Endothelial cell of umbilical vein (primary cell): ENCODE results near the gene OR4E1. TPM values are rescaled to one million over a fixed set of nuclear protein-coding genes. Genes with fewer than 3 reads are reported as not detected.

Experiments
- BruUV-seq: library from RNA; stranded (reverse); fragments of 400-500 nt; replicated peaks from 2 replicates; lab custom pipeline; 2021; lab: Mats Ljungman, UMichigan
- CTCF ChIA-PET: fragments of 300-600, 350-600 bp; sonication (Branson Sonifier 250); formaldehyde crosslinking; loops from one replicate; lab custom pipeline; 2021; ENCODE audit warnings: antibody characterized with exemption, inconsistent platforms; lab: Charles Lee
- POLR2A ChIA-PET: fragments of 300-600, 350-600 bp; sonication (Branson Sonifier 250); formaldehyde crosslinking; loops from one replicate; lab custom pipeline; 2021; ENCODE audit warnings: antibody characterized with exemption, inconsistent platforms; lab: Charles Lee
- DNase-seq: peaks from one replicate; pipeline ENCODE4 v3.0.0-alpha.2; 2011; ENCODE audit warnings: low read depth, low spot score
- FAIRE-seq: peaks from 2 replicates; lab custom pipeline; 2011; peaks lifted over from hg19 to GRCh38; lab: Jason Lieb, UNC
- H2AFZ ChIP-seq: 2 replicates; pipeline ENCODE4 v1.6.0; 2012; ENCODE audit warnings: low read depth, low read length, control low read depth, inconsistent platforms
- H3K27ac ChIP-seq: 2 replicates; pipeline ENCODE4 v1.5.1; 2011; ENCODE audit warnings: low read depth, mild to moderate bottlenecking, control low read depth, low read length, moderate library complexity; ENCODE audit not compliant: insufficient read depth
- H3K27me3 ChIP-seq, 2 experiments: 2 replicates each; pipeline versions ENCODE4 v1.6.0 to v1.6.1; 2011; ENCODE audit warnings: low read length in 2 of 2, mixed read lengths in 1 of 2; ENCODE audit not compliant: control insufficient read depth in 2 of 2, insufficient read depth in 2 of 2
- H3K36me3 ChIP-seq, 2 experiments: 2 replicates in 1 of 2; 3 replicates in 1 of 2; pipeline ENCODE4 v1.5.1; 2011; ENCODE audit warnings: low read length in 2 of 2, mild to moderate bottlenecking in 1 of 2, moderate library complexity in 1 of 2; ENCODE audit not compliant: control insufficient read depth in 2 of 2, insufficient read depth in 2 of 2; ENCODE audit errors: extremely low read depth in 1 of 2
- H3K4me1 ChIP-seq: 3 replicates; pipeline ENCODE4 v1.5.1; 2011; ENCODE audit warnings: mild to moderate bottlenecking, low read length; ENCODE audit not compliant: control insufficient read depth, insufficient read depth; ENCODE audit errors: extremely low read depth
- H3K4me2 ChIP-seq: 2 replicates; pipeline ENCODE4 v1.6.1; 2011; ENCODE audit warnings: low read length, control low read depth, mixed read lengths; ENCODE audit not compliant: insufficient read depth
- H3K4me3 ChIP-seq, 3 experiments: fragments of 200-600 bp in 1 of 3; sonication (generic), shearing (Covaris generic) in 1 of 3; replicated peaks in 1 of 3; 2 replicates each; pipeline ENCODE4 v1.5.1; 2011 to 2016; ENCODE audit warnings: control low read depth in 3 of 3, low read length in 3 of 3, mild to moderate bottlenecking in 2 of 3, inconsistent platforms in 1 of 3, low read depth in 1 of 3, moderate library complexity in 1 of 3; ENCODE audit not compliant: insufficient read depth in 1 of 3
- H3K79me2 ChIP-seq: 2 replicates; pipeline ENCODE4 v1.6.0; 2012; ENCODE audit warnings: low read length, inconsistent platforms; ENCODE audit not compliant: control insufficient read depth, insufficient read depth
- H3K9ac ChIP-seq: replicated peaks from 2 replicates; pipeline ENCODE3; 2011; ENCODE audit warnings: low read length, control low read depth; ENCODE audit not compliant: insufficient read depth; ENCODE audit errors: extremely low read depth
- H3K9me1 ChIP-seq: replicated peaks from 3 replicates; pipeline ENCODE4 v1.6.0; 2011; ENCODE audit warnings: mild to moderate bottlenecking, low read length; ENCODE audit not compliant: control insufficient read depth, insufficient read depth; ENCODE audit errors: extremely low read depth
- H3K9me3 ChIP-seq: replicated peaks from 2 replicates; pipeline ENCODE4 v1.5.1; 2012; ENCODE audit warnings: low read length, inconsistent platforms; ENCODE audit not compliant: control insufficient read depth, insufficient read depth
- H4K20me1 ChIP-seq: replicated peaks from 2 replicates; pipeline ENCODE3; 2011; ENCODE audit warnings: mild to moderate bottlenecking, low read length; ENCODE audit not compliant: control insufficient read depth, insufficient read depth; ENCODE audit errors: extremely low read depth
- EZH2 ChIP-seq: IDR thresholded peaks from 2 replicates; pipeline ENCODE4 v1.6.1; 2012; ENCODE audit warnings: borderline replicate concordance, low read depth, mild to moderate bottlenecking, moderate library complexity, low read length, inconsistent platforms; ENCODE audit not compliant: severe bottlenecking
- FOS ChIP-seq: IDR thresholded peaks from 2 replicates; pipeline ENCODE4 v1.6.1; 2011; ENCODE audit warnings: mild to moderate bottlenecking, low read length, moderate library complexity, borderline replicate concordance; ENCODE audit not compliant: insufficient read depth
- GATA2 ChIP-seq: IDR thresholded peaks from 2 replicates; pipeline ENCODE4 v1.7.0; 2011; ENCODE audit warnings: low read depth, mild to moderate bottlenecking, moderate library complexity, mixed read lengths, low read length; ENCODE audit not compliant: insufficient read length, insufficient read depth
- JUN ChIP-seq: IDR thresholded peaks from 2 replicates; pipeline ENCODE4 v1.6.1; 2011; ENCODE audit warnings: borderline replicate concordance, low read depth; ENCODE audit not compliant: insufficient read length, insufficient read depth
- MYC ChIP-seq: IDR thresholded peaks from one replicate; pipeline ENCODE4 v1.6.1; 2011; ENCODE audit warnings: mild to moderate bottlenecking, low read depth, low read length
- POLR2A ChIP-seq: IDR thresholded peaks from 2 replicates; pipeline ENCODE4 v1.6.1; 2012; ENCODE audit warnings: low read depth, mild to moderate bottlenecking, control low read depth, low read length
- POLR2AphosphoS5 ChIP-seq: IDR thresholded peaks from 2 replicates; pipeline ENCODE4 v1.6.1; 2012; ENCODE audit warnings: low read depth, mild to moderate bottlenecking, control low read depth, low read length, moderate library complexity; ENCODE audit not compliant: insufficient read depth
- dilution Hi-C: fragments of 300-500 bp; cut with MboI; formaldehyde crosslinking; loops from one replicate; pipeline ENCODE4 v1.15.0; 2019; ENCODE audit warnings: low sequenced_read_pairs; ENCODE audit not compliant: extremely low pct_ligation_motif_present
- intact Hi-C: fragments of 100-400 bp; cut with micrococcal nuclease; formaldehyde crosslinking; loops from one replicate; pipeline ENCODE4 v1.10.0; 2022
- polyA plus RNA-seq, 4 experiments: library from polyadenylated mRNA; depleted of rRNA in 3 of 4; stranded (reverse) in 3 of 4; unstranded in 1 of 4; fragments of >200 nt; gene quantifications; 2 replicates each; pipeline versions ENCODE4 v1.2.1 to v1.2.3, GENCODE V29; 2011 to 2012; ENCODE audit warnings: missing spikeins in 1 of 4
- total RNA-seq: library from RNA; stranded (reverse); gene quantifications from 2 replicates; pipeline ENCODE4 v1.2.3, GENCODE V29; 2021
- TF ChIP-seq, protein P1 (sequence below), 2 donors: IDR thresholded peaks; 1 replicate in 1 of 2; 2 replicates in 1 of 2; pipeline ENCODE4 v1.5.1; 2011; ENCODE audit warnings: low read length in 2 of 2, mild to moderate bottlenecking in 2 of 2, moderate library complexity in 2 of 2, control low read depth in 1 of 2, inconsistent platforms in 1 of 2, low read depth in 1 of 2; ENCODE audit not compliant: insufficient read depth in 1 of 2; ENCODE audit errors: extremely low read depth in 1 of 2
- TF ChIP-seq, protein P2 (sequence below): IDR thresholded peaks from 2 replicates; pipeline ENCODE4 v1.6.1; 2011; ENCODE audit not compliant: insufficient read depth, insufficient read length

OR4E1 gene
- total and polyA plus RNA-seq, 2 donors (not counting 3 experiments of a cell fraction or from before 2014, with no cell fraction given) = not detected

DNA sequence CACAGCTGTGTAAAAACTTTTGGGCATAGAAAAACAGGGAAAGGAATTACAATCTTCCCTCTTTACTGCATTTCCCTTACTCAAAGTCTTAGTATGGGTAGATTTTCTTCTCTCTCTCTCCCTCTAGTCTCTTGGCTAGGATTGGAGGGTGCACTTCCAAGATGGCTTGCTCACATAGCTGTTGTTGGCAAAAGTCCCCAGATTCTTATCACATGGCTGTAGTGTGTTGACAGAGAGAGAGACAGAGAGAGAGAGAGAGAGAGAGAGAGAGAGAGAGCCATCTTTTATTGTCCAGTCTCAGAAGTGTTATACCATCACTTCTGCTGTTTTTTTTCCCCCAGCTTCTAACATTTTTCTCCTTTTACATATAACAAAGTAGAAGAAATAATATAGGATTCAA lies 26.2 kb downstream of the OR4E1 start:
- dilution Hi-C loops = no loop called here
- TF ChIP-seq EZH2 = no peak
- CTCF ChIA-PET = interaction anchor here (0.6 kb wide), 1 partner anchor 464 kb away, joined by 3 read pairs; no protein-coding TSS in a partner anchor
- DNase-seq (peak; percentile 35), FAIRE-seq (no peak)
- H3K79me2 ChIP-seq = no peaks in the 10 kb centered on the region
- H3K9me3 ChIP-seq = no peaks in the 10 kb centered on the region
- H3K36me3 ChIP-seq = no peaks in the 10 kb centered on the region
- H3K9me1 ChIP-seq = no peaks in the 10 kb centered on the region
- no peak overlapping the region for H3K27ac ChIP-seq
- H2AFZ ChIP-seq = no peak overlapping the region
- BruUV-seq = no TSS peak
- H3K27me3 ChIP-seq = no peaks in the 10 kb centered on the region
- POLR2A ChIA-PET = no interaction called here
- H3K4me1 ChIP-seq = peaks cover 3% of the 10 kb centered on the region
- H3K4me2 ChIP-seq = no peak overlapping the region
- intact Hi-C loops = loop anchor here (10.0 kb wide), 1 partner anchor 67 kb away; no protein-coding TSS in a partner anchor
- H4K20me1 ChIP-seq = no peaks in the 10 kb centered on the region
- H3K9ac ChIP-seq = no peak overlapping the region
- no peak overlapping the region for H3K4me3 ChIP-seq

DNA sequence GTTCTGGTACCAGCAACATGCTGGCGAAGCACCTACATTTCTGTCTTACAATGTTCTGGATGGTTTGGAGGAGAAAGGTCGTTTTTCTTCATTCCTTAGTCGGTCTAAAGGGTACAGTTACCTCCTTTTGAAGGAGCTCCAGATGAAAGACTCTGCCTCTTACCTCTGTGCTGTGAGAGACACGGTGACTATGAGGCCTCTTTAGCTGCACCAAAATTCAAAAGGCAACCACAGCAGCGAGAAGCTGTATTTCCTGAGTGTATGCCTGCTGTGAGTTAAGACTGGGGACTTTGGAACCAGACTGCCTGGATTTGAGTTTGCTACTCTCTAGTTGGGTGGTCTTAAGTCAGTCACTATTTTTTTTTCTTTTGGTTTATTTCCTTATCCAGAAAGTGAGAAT lies 30.2 kb downstream of the OR4E1 start:
- FAIRE-seq (no peak), DNase-seq (no peak)
- H2AFZ ChIP-seq = no peak overlapping the region
- no peaks in the 10 kb centered on the region for H3K4me1 ChIP-seq
- ChIA-PET POLR2A (no interaction called here), CTCF (no interaction called here)
- no peaks in the 10 kb centered on the region for H3K79me2 ChIP-seq
- H3K9me3 ChIP-seq = no peaks in the 10 kb centered on the region
- no peaks in the 10 kb centered on the region for H4K20me1 ChIP-seq
- no peaks in the 10 kb centered on the region for H3K9me1 ChIP-seq
- no TSS peak for BruUV-seq
- H3K27me3 ChIP-seq = no peaks in the 10 kb centered on the region
- H3K4me2 ChIP-seq = no peak overlapping the region
- dilution Hi-C loops (no loop called here), intact Hi-C loops (loop anchor here (10.0 kb wide), 1 partner anchor 71 kb away; no protein-coding TSS in a partner anchor)
- H3K27ac ChIP-seq = no peak overlapping the region
- no peaks in the 10 kb centered on the region for H3K36me3 ChIP-seq
- no peak overlapping the region for H3K9ac ChIP-seq
- TF ChIP-seq POLR2A (no peak), FOS (no peak), MYC (no peak), JUN (no peak), GATA2 (no peak), EZH2 (no peak), POLR2AphosphoS5 (no peak)
- TF ChIP-seq, protein P1, sequence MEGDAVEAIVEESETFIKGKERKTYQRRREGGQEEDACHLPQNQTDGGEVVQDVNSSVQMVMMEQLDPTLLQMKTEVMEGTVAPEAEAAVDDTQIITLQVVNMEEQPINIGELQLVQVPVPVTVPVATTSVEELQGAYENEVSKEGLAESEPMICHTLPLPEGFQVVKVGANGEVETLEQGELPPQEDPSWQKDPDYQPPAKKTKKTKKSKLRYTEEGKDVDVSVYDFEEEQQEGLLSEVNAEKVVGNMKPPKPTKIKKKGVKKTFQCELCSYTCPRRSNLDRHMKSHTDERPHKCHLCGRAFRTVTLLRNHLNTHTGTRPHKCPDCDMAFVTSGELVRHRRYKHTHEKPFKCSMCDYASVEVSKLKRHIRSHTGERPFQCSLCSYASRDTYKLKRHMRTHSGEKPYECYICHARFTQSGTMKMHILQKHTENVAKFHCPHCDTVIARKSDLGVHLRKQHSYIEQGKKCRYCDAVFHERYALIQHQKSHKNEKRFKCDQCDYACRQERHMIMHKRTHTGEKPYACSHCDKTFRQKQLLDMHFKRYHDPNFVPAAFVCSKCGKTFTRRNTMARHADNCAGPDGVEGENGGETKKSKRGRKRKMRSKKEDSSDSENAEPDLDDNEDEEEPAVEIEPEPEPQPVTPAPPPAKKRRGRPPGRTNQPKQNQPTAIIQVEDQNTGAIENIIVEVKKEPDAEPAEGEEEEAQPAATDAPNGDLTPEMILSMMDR (IDR thresholded peaks at IDR 0.05; ENCODE audit: extremely low read depth in 1 of 2, insufficient read depth in 1 of 2, low read depth in 1 of 2, low read length in 2 of 2) = no peak
- TF ChIP-seq, protein P2, sequence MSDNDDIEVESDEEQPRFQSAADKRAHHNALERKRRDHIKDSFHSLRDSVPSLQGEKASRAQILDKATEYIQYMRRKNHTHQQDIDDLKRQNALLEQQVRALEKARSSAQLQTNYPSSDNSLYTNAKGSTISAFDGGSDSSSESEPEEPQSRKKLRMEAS = no peak
- H3K4me3 ChIP-seq = no peak overlapping the region
